Common myeloid progenitor, CD34-positive (primary cell): Measurements from ENCODE around the gene ALX4.

ENCODE experiments used
- CTCF ChIA-PET: fragments of 350-600 bp; sonication (Branson Sonifier 250); formaldehyde crosslinking; loops from one replicate; lab custom pipeline; 2021; ENCODE audit warnings: antibody characterized with exemption; lab: Charles Lee
- POLR2A ChIA-PET: fragments of 350-600 bp; sonication (Branson Sonifier 250); formaldehyde crosslinking; loops from one replicate; lab custom pipeline; 2021; ENCODE audit warnings: antibody characterized with exemption; lab: Charles Lee
- DNase-seq, 3 donors: peaks; one replicate each; pipeline versions ENCODE4 v3.0.0 to v3.0.0-alpha.2; 2013
- H3K27ac ChIP-seq, 2 experiments: 1 replicate in 1 of 2; 2 replicates in 1 of 2; pipeline ENCODE4 v1.7.0; 2013; ENCODE audit warnings: inconsistent platforms in 2 of 2, low read length in 2 of 2, mild to moderate bottlenecking in 2 of 2, low read depth in 1 of 2, moderate library complexity in 1 of 2; ENCODE audit not compliant: severe bottlenecking in 2 of 2, insufficient read depth in 1 of 2, poor library complexity in 1 of 2
- H3K27me3 ChIP-seq, 5 experiments: replicated peaks in 2 of 5; 1 replicate in 3 of 5; 2 replicates in 2 of 5; pipeline versions ENCODE4 v1.6.1 to v1.7.0; 2013; ENCODE audit warnings: low read length in 4 of 5, mild to moderate bottlenecking in 2 of 5, moderate library complexity in 2 of 5, inconsistent platforms in 1 of 5; ENCODE audit not compliant: insufficient read depth in 5 of 5, control insufficient read depth in 4 of 5
- H3K36me3 ChIP-seq, 4 experiments: 1 replicate in 2 of 4; 2 replicates in 2 of 4; pipeline versions ENCODE4 v1.6.1 to v1.7.0; 2013; ENCODE audit warnings: low read length in 3 of 4, control low read depth in 1 of 4, mild to moderate bottlenecking in 1 of 4; ENCODE audit not compliant: control insufficient read depth in 4 of 4, insufficient read depth in 4 of 4
- H3K4me1 ChIP-seq, 4 experiments: 1 replicate in 3 of 4; 2 replicates in 1 of 4; pipeline versions ENCODE4 v1.6.1 to v1.7.1; 2013; ENCODE audit warnings: low read length in 3 of 4, mild to moderate bottlenecking in 3 of 4, control low read depth in 1 of 4, inconsistent platforms in 1 of 4, moderate library complexity in 1 of 4; ENCODE audit not compliant: control insufficient read depth in 4 of 4, insufficient read depth in 4 of 4; ENCODE audit errors: control extremely low read depth in 1 of 4
- H3K4me3 ChIP-seq, 7 experiments: 1 replicate in 4 of 7; 2 replicates in 3 of 7; pipeline versions ENCODE4 v1.5.1 to v1.7.0; 2013; ENCODE audit warnings: mild to moderate bottlenecking in 7 of 7, low read length in 6 of 7, moderate library complexity in 6 of 7, inconsistent platforms in 2 of 7, low read depth in 2 of 7, control low read depth in 1 of 7; ENCODE audit not compliant: insufficient read depth in 4 of 7, control insufficient read depth in 1 of 7; ENCODE audit errors: extremely low read depth in 1 of 7
- H3K9me3 ChIP-seq, 5 experiments: 1 replicate in 4 of 5; 2 replicates in 1 of 5; pipeline versions ENCODE4 v1.6.1 to v1.7.1; 2013; ENCODE audit warnings: low read length in 4 of 5, mild to moderate bottlenecking in 2 of 5, inconsistent platforms in 1 of 5, low read depth in 1 of 5, moderate library complexity in 1 of 5; ENCODE audit not compliant: control insufficient read depth in 4 of 5, insufficient read depth in 2 of 5; ENCODE audit errors: control extremely low read depth in 1 of 5
- WGBS: methylation state at CpG from one replicate; pipeline ENCODE4 v1.1.5; 2013; ENCODE audit not compliant: insufficient coverage; 5-methylcytosine and 5-hydroxymethylcytosine counted together

The ALX4 gene

GRCh38 chr11:44269369-44270351, 40.3 kb downstream of the ALX4 start:
- H3K4me1 ChIP-seq = no peaks in the 10 kb centered on the region
- 81% methylated on average over 13 of the region's 17 CpGs for WGBS
- H3K4me3 ChIP-seq = no peak overlapping the region
- no peak overlapping the region for H3K27ac ChIP-seq
- H3K36me3 ChIP-seq = no peaks in the 10 kb centered on the region
- ChIA-PET POLR2A (no interaction called here), CTCF (no interaction called here)
- peaks cover 0 to 3% (median 3%) of the 10 kb centered on the region in 5 experiments for H3K9me3 ChIP-seq
- no peaks in the 10 kb centered on the region for H3K27me3 ChIP-seq
- DNase-seq = no peak

DNA sequence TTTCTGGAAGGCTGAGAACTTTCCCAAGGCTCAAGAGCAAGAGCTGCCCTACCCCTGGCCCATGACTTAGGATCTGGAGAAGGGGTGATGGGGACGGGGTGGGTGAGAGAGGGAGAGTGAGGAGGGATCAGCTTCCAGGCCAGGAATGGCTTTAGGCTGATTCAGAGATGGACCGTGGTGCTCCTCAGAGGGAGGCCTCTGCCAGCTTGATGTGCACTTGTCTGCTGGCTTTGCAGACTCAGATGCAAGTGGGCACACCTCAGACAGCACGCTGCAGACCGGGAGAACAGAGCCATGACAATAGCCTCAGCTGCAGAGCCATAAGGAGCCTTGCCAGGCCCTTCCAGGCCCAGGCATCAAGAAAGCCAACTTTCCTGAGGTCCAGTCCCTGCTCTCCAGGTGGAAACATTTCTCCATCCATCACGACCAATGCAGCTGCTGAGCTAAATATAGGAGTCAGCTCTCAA, 41.3 kb downstream of the ALX4 start:
- no peaks in the 10 kb centered on the region for H3K27me3 ChIP-seq
- no peaks in the 10 kb centered on the region for H3K9me3 ChIP-seq
- H3K27ac ChIP-seq = no peak overlapping the region
- CTCF ChIA-PET = no interaction called here
- H3K36me3 ChIP-seq = no peaks in the 10 kb centered on the region
- no peak overlapping the region for H3K4me3 ChIP-seq
- H3K4me1 ChIP-seq = no peaks in the 10 kb centered on the region
- POLR2A ChIA-PET = no interaction called here
- 100% methylated on average over 3 of the region's 5 CpGs for WGBS
- no peak for DNase-seq

DNA sequence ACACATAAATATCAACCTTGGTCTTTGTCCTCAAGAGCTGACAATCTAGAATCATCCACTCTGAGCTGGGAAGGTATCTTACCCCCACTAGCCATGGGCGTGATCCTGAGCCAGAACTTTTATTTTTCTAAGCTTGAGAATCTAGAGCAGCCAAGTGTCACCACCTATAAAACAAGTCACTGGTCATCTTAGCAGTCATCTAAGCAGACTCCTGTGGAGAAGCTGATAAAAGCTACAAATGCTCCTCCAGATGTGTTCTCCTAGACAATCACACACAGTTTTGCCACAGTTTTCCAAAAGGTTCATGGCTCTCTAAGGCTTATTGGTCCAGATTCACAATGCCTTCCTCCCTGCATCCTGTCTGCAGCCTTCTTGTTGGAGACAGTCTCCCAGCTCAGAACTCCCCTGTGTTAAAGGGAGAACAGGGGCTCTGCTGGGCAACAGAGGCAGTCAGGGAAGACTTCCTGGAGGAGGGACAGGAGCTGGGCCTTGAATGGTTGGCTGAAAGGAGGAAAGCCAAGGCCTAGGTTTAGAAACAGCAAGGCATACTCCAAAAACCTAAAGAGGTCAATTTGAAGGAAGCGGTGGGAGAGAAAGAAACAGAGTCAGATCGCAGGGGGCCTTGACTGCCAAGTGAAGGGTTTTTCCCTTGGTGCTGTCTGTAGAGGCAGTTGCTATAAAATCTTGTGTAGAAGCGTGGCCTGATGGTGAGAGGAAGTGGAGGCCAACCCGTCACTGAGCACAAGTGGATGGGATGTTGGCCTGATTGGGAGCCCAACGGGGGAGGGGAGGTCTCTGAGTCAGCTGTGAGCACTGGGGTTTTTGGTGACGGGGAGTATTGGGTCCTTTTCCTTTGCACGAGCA, 42.0 kb downstream of the ALX4 start:
- DNase-seq = no peak
- CTCF ChIA-PET = no interaction called here
- H3K27ac ChIP-seq = no peak overlapping the region
- no peaks in the 10 kb centered on the region for H3K36me3 ChIP-seq
- no peak overlapping the region for H3K4me3 ChIP-seq
- POLR2A ChIA-PET = no interaction called here
- no peaks in the 10 kb centered on the region for H3K27me3 ChIP-seq
- WGBS = 100% methylated on average over 4 of the region's 8 CpGs
- no peaks in the 10 kb centered on the region for H3K9me3 ChIP-seq
- no peaks in the 10 kb centered on the region for H3K4me1 ChIP-seq

DNA sequence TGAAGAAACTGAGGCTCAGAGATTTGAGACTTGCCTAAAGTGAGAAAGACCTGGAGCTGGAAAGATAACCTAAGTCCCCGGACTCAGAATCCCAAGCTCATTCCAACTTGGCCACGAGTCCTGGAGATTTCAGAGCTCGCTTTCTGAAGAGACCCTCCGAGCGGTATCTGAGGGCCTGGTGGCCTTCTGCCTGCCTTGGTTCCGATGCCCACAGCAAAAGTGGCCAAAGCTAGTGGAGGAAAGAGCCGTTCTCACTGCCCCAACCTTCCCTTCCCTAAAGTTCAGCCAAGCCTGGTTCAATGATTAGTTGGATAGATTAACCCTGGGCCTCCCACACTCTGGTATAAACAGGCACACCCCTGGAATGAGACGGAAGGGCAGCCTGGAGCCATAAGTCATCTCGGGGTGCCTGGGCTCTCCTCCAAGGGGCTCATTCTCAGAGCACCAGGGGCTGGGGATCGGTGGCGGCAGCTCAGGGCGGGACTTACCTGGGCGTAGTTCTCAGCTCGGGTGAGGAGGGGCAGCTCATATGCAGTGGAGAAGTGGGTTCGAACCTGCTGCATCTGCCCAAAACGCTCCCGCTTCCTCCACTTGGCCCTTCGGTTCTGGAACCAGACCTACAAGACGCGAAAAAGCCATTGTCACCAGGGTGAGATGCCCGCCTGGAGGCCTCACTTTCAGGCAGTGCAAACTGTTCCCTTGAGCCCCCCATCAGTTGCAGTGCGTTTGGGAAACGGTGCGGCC, 42.8 kb downstream of the ALX4 start:
- H3K27me3 ChIP-seq = no peaks in the 10 kb centered on the region
- H3K9me3 ChIP-seq = no peaks in the 10 kb centered on the region
- H3K27ac ChIP-seq = no peak overlapping the region
- ChIA-PET POLR2A (no interaction called here), CTCF (no interaction called here)
- 93% methylated on average over 24 of the region's 24 CpGs for WGBS
- no peak for DNase-seq
- H3K4me1 ChIP-seq = no peaks in the 10 kb centered on the region
- H3K36me3 ChIP-seq = no peaks in the 10 kb centered on the region
- no peak overlapping the region for H3K4me3 ChIP-seq

- 84% methylated on average over 6 of the region's 9 CpGs for WGBS
- no peak for DNase-seq
- H3K4me1 ChIP-seq = no peaks in the 10 kb centered on the region
- H3K4me3 ChIP-seq = no peak overlapping the region
- no peaks in the 10 kb centered on the region for H3K27me3 ChIP-seq
- CTCF ChIA-PET = no interaction called here
- H3K27ac ChIP-seq = no peak overlapping the region
- no peaks in the 10 kb centered on the region for H3K9me3 ChIP-seq
- POLR2A ChIA-PET = no interaction called here
- H3K36me3 ChIP-seq = no peaks in the 10 kb centered on the region
Observed at GRCh38 chr11:44266056-44266780, 43.7 kb downstream of the ALX4 start.

- no peaks in the 10 kb centered on the region for H3K36me3 ChIP-seq
- ChIA-PET CTCF (no interaction called here), POLR2A (no interaction called here)
- H3K4me1 ChIP-seq = no peaks in the 10 kb centered on the region
- WGBS = 89% methylated on average over 16 of the region's 22 CpGs
- peaks cover 0 to 2% (median 0%) of the 10 kb centered on the region in 5 experiments for H3K27me3 ChIP-seq
- no peak overlapping the region for H3K27ac ChIP-seq
- no peaks in the 10 kb centered on the region for H3K9me3 ChIP-seq
- no peak overlapping the region for H3K4me3 ChIP-seq
- no peak for DNase-seq
Observed at GRCh38 chr11:44264761-44265160, 45.2 kb downstream of the ALX4 start.
